Measurements from ENCODE around the gene ZBTB38. TPM values are rescaled to one million over a fixed set of nuclear protein-coding genes. Genes with fewer than 3 reads are reported as not detected.
A peak's percentile ranks its signal among the peaks of the same experiment; 100 is the strongest.

Gene ZBTB38
- total RNA-seq, 2 experiments from 2014 or later = 21.8 to 22.0 TPM

GRCh38 chr3:141367038-141367730 lies 1.1 kb upstream of the ZBTB38 start:
- POLR2A ChIA-PET = interaction anchor here (1.0 kb wide), 1 partner anchor 56 kb away, joined by 5 read pairs; no protein-coding TSS in a partner anchor
- CTCF ChIA-PET = interaction anchor here (0.6 to 1.7 kb wide), 3 partner anchors 74 to 85 kb away, joined by 3 to 7 read pairs (median 5); no protein-coding TSS in a partner anchor
- no peak overlapping the region for H3K4me3 ChIP-seq (ENCODE audit: low read length)
- no peaks in the 10 kb centered on the region for H3K4me1 ChIP-seq (ENCODE audit: insufficient read depth, low read length)
- H3K27ac Mint-ChIP-seq = no peak overlapping the region
- H3K4me1 Mint-ChIP-seq (ENCODE audit: low read depth) = peaks cover 8% of the 10 kb centered on the region
- no peaks in the 10 kb centered on the region for H3K27me3 Mint-ChIP-seq
- DNase-seq (no peak), ATAC-seq (ENCODE audit: poor library complexity) (no peak)
- no peaks in the 10 kb centered on the region for H3K36me3 Mint-ChIP-seq (ENCODE audit: low read depth)
- H3K27me3 ChIP-seq (ENCODE audit: control insufficient read depth in 1 of 2, insufficient read depth in 2 of 2, low read length in 2 of 2) = no peaks in the 10 kb centered on the region
- H3K9me3 ChIP-seq (ENCODE audit: control insufficient read depth in 1 of 2, insufficient read depth in 1 of 2, low read length in 2 of 2) = no peaks in the 10 kb centered on the region
- no peak for TF ChIP-seq CTCF (IDR thresholded peaks at IDR 0.05)
- no peak overlapping the region for H3K27ac ChIP-seq (ENCODE audit: low read depth in 1 of 2, low read length in 2 of 2)
- no peaks in the 10 kb centered on the region for H3K9me3 Mint-ChIP-seq
- no peaks in the 10 kb centered on the region for H3K36me3 ChIP-seq (ENCODE audit: insufficient read depth, low read length)
- no peak overlapping the region for H3K4me3 Mint-ChIP-seq
- intact Hi-C loops (cut with DNase I, micrococcal nuclease) = loop anchor here in 1 of 2 experiments (5.0 kb wide), 1 partner anchor 55 kb away; no protein-coding TSS in a partner anchor

GRCh38 chr3:141368925-141369794 lies 856 bp downstream of the ZBTB38 start:
- H3K36me3 ChIP-seq (ENCODE audit: insufficient read depth, low read length) = no peaks in the 10 kb centered on the region
- Mint-ChIP-seq H3K4me3 (no peak overlapping the region), H3K27ac (no peak overlapping the region), H3K4me1 (ENCODE audit: low read depth) (peaks cover 8% of the 10 kb centered on the region), H3K36me3 (ENCODE audit: low read depth) (no peaks in the 10 kb centered on the region), H3K9me3 (no peaks in the 10 kb centered on the region), H3K27me3 (no peaks in the 10 kb centered on the region)
- no peaks in the 10 kb centered on the region for H3K4me1 ChIP-seq (ENCODE audit: insufficient read depth, low read length)
- POLR2A ChIA-PET = interaction anchor here (0.6 to 2.3 kb wide), 5 partner anchors 10 to 488 kb away, joined by 3 to 10 read pairs (median 5); no protein-coding TSS in a partner anchor
- ATAC-seq (ENCODE audit: poor library complexity) = no peak
- DNase-seq = no peak
- CTCF ChIA-PET = interaction anchor here (1.3 to 2.8 kb wide), 11 partner anchors 8 to 85 kb away, joined by 4 to 20 read pairs (median 8); no protein-coding TSS in a partner anchor
- intact Hi-C loops (cut with DNase I, micrococcal nuclease) = loop anchor here in 1 of 2 experiments (2.0 to 5.0 kb wide), 2 partner anchors 57 to 84 kb away; no protein-coding TSS in a partner anchor
- H3K27ac ChIP-seq (ENCODE audit: low read depth in 1 of 2, low read length in 2 of 2) = no peak overlapping the region
- no peaks in the 10 kb centered on the region for H3K27me3 ChIP-seq (ENCODE audit: control insufficient read depth in 1 of 2, insufficient read depth in 2 of 2, low read length in 2 of 2)
- H3K9me3 ChIP-seq (ENCODE audit: control insufficient read depth in 1 of 2, insufficient read depth in 1 of 2, low read length in 2 of 2) = no peaks in the 10 kb centered on the region
- H3K4me3 ChIP-seq (ENCODE audit: low read length) = no peak overlapping the region
- TF ChIP-seq CTCF (IDR thresholded peaks at IDR 0.05) = no peak

GRCh38 chr3:141370065-141370533 lies 1.8 kb downstream of the ZBTB38 start:
- DNase-seq (peak; percentile 20 to 94 (median 42)), ATAC-seq (ENCODE audit: poor library complexity) (peak; percentile 100)
- no peaks in the 10 kb centered on the region for H3K9me3 ChIP-seq (ENCODE audit: control insufficient read depth in 1 of 2, insufficient read depth in 1 of 2, low read length in 2 of 2)
- intact Hi-C loops (cut with DNase I, micrococcal nuclease) = loop anchor here (1.0 to 5.0 kb wide), 6 partner anchors 37 to 82 kb away; no protein-coding TSS in a partner anchor
- POLR2A ChIA-PET = interaction anchor here (0.6 to 2.3 kb wide), 9 partner anchors 9 to 487 kb away, joined by 3 to 10 read pairs (median 5); no protein-coding TSS in a partner anchor
- H3K27me3 ChIP-seq (ENCODE audit: control insufficient read depth in 1 of 2, insufficient read depth in 2 of 2, low read length in 2 of 2) = no peaks in the 10 kb centered on the region
- no peaks in the 10 kb centered on the region for H3K36me3 ChIP-seq (ENCODE audit: insufficient read depth, low read length)
- no peaks in the 10 kb centered on the region for H3K36me3 Mint-ChIP-seq (ENCODE audit: low read depth)
- H3K4me3 Mint-ChIP-seq = no peak overlapping the region
- CTCF ChIA-PET = interaction anchor here (0.6 to 2.8 kb wide), 18 partner anchors 9 to 185 kb away, joined by 3 to 20 read pairs (median 4); no protein-coding TSS in a partner anchor
- peak; percentile 53 for TF ChIP-seq CTCF (IDR thresholded peaks at IDR 0.05)
- no peaks in the 10 kb centered on the region for H3K9me3 Mint-ChIP-seq
- H3K4me1 ChIP-seq (ENCODE audit: insufficient read depth, low read length) = no peaks in the 10 kb centered on the region
- H3K27ac Mint-ChIP-seq = peak overlapping the region; percentile 3
- H3K27me3 Mint-ChIP-seq = no peaks in the 10 kb centered on the region
- H3K4me3 ChIP-seq (ENCODE audit: low read length) = no peak overlapping the region
- H3K4me1 Mint-ChIP-seq (ENCODE audit: low read depth) = peaks cover 8% of the 10 kb centered on the region
- no peak overlapping the region for H3K27ac ChIP-seq (ENCODE audit: low read depth in 1 of 2, low read length in 2 of 2)
